ENCODE results near the gene FAM53B. TPM values are rescaled to one million over a fixed set of nuclear protein-coding genes. Genes with fewer than 3 reads are reported as not detected.

The FAM53B gene
- total RNA-seq, 2 experiments from 2014 or later, result 56.6 to 58.5 TPM

DNA sequence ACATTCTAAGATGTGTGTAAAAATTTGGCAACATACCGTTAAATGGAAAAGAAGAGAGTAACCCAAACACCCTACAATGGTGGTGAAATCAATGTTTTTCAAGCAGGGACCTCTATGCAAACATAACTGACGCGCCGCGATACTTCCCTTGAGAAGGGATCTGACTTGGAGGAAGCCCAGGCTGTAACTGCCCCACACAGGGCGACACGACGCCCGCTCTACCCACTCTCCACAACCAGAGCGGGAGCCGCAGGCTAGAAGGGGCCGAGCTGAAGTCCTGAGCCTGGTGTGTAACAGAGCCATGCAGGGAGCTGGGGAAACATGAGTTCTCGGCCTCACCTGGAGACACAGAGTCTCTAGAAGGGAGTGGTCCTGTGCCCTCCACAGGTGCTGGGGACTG, 120.2 kb downstream of the FAM53B start:
- H3K9me3 ChIP-seq (ENCODE audit: low read length), result no peaks in the 10 kb centered on the region
- H4K20me1 ChIP-seq (ENCODE audit: insufficient read depth, low read length), result no peaks in the 10 kb centered on the region
- no peak overlapping the region for H3K4me3 ChIP-seq (ENCODE audit: low read depth, low read length, poor library complexity, severe bottlenecking)
- no peak for DNase-seq (ENCODE audit: low spot score)
- CTCF ChIA-PET (ENCODE audit: unreplicated experiment), result no interaction called here
- H3K27ac ChIP-seq (ENCODE audit: low read depth, low read length, poor library complexity, severe bottlenecking), result no peak overlapping the region
- TF ChIP-seq EZH2phosphoT487 (IDR thresholded peaks at IDR 0.05; ENCODE audit: borderline replicate concordance, low read depth, low read length), result no peak
- no peak for TF ChIP-seq CTCF (conservative IDR thresholded peaks at IDR 0.05; ENCODE audit: low read length)
- no peak overlapping the region for H2AFZ ChIP-seq (ENCODE audit: low read length)
- H3K36me3 ChIP-seq (ENCODE audit: insufficient read depth, low read length), result peaks cover 19% of the 10 kb centered on the region; the same call in 1 of the 2 replicates
- no peaks in the 10 kb centered on the region for H3K9me2 ChIP-seq (ENCODE audit: insufficient read depth, low read length)
- H3K79me2 ChIP-seq (ENCODE audit: insufficient read depth, low read depth, low read length), result no peaks in the 10 kb centered on the region
- intact Hi-C loops (cut with micrococcal nuclease; ENCODE audit: unreplicated experiment), result loop anchor here (10.0 kb wide), 1 partner anchor 201 kb away; no protein-coding TSS in a partner anchor
- BruUV-seq (replicated peaks), result no TSS peak
- no peak overlapping the region for H3K4me2 ChIP-seq (ENCODE audit: low read length)
- H3K4me1 ChIP-seq (ENCODE audit: insufficient read depth, low read length, poor library complexity, severe bottlenecking), result peaks cover 47% of the 10 kb centered on the region
- POLR2A ChIA-PET, result no interaction called here

DNA sequence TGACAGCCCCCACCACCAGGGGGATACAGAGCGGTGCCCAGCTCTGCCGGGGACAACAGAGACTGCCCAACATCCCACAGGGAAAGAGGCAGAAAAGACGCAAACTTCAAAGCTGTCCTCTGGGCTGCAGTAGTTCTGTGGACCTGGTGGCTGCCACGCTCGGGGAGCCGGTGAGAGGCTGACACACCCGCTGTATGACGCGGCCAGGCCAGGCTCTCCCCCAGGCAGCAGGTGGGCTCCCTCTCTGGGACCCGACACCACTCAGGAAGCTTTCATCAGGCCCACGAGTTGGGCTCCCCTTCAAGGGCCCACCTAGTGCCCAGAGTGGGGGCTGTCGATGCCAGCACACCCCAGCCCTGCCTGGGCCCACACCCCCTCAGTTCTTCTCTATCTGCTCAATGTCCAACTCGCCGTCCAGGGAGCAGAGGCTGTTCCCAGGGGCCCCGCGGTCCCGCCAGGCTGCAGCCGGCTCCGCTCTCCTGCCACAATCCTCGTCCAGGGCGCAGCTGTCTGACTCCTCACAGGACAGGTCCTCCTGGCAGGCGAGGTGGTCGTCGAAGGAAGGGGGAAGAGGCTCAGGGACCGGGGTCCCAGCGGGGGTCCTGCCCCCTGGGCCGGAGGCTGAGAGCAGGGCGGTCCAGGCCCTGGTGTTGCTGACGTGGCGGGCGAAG, 121.2 kb downstream of the FAM53B start:
- TF ChIP-seq CTCF (conservative IDR thresholded peaks at IDR 0.05; ENCODE audit: low read length) (no peak), EZH2phosphoT487 (IDR thresholded peaks at IDR 0.05; ENCODE audit: borderline replicate concordance, low read depth, low read length) (no peak)
- ChIA-PET POLR2A (interaction anchor here (0.6 kb wide), 1 partner anchor 1024 kb away, joined by 3 read pairs; no protein-coding TSS in a partner anchor), CTCF (ENCODE audit: unreplicated experiment) (no interaction called here)
- DNase-seq (ENCODE audit: low spot score), result no peak
- H3K36me3 ChIP-seq (ENCODE audit: insufficient read depth, low read length), result peaks cover 28% of the 10 kb centered on the region; the same call in 1 of the 2 replicates
- no peaks in the 10 kb centered on the region for H3K79me2 ChIP-seq (ENCODE audit: insufficient read depth, low read depth, low read length)
- no peak overlapping the region for H3K4me3 ChIP-seq (ENCODE audit: low read depth, low read length, poor library complexity, severe bottlenecking)
- no peak overlapping the region for H2AFZ ChIP-seq (ENCODE audit: low read length)
- no peaks in the 10 kb centered on the region for H3K9me2 ChIP-seq (ENCODE audit: insufficient read depth, low read length)
- intact Hi-C loops (cut with micrococcal nuclease; ENCODE audit: unreplicated experiment), result loop anchor here (10.0 kb wide), 1 partner anchor 202 kb away; no protein-coding TSS in a partner anchor
- H4K20me1 ChIP-seq (ENCODE audit: insufficient read depth, low read length), result no peaks in the 10 kb centered on the region; the same call in 1 of the 2 replicates
- no TSS peak for BruUV-seq (replicated peaks)
- no peaks in the 10 kb centered on the region for H3K9me3 ChIP-seq (ENCODE audit: low read length)
- no peak overlapping the region for H3K27ac ChIP-seq (ENCODE audit: low read depth, low read length, poor library complexity, severe bottlenecking)
- peaks cover 54% of the 10 kb centered on the region for H3K4me1 ChIP-seq (ENCODE audit: insufficient read depth, low read length, poor library complexity, severe bottlenecking)
- no peak overlapping the region for H3K4me2 ChIP-seq (ENCODE audit: low read length)

GRCh38 chr10:124622158-124622557, 122.0 kb downstream of the FAM53B start:
- H2AFZ ChIP-seq (ENCODE audit: low read length), result no peak overlapping the region
- H3K4me1 ChIP-seq (ENCODE audit: insufficient read depth, low read length, poor library complexity, severe bottlenecking), result peaks cover 53% of the 10 kb centered on the region
- BruUV-seq (replicated peaks), result no TSS peak
- no peak for TF ChIP-seq EZH2phosphoT487 (IDR thresholded peaks at IDR 0.05; ENCODE audit: borderline replicate concordance, low read depth, low read length)
- TF ChIP-seq CTCF (conservative IDR thresholded peaks at IDR 0.05; ENCODE audit: low read length), result no peak
- intact Hi-C loops (cut with micrococcal nuclease; ENCODE audit: unreplicated experiment), result loop anchor here (10.0 kb wide), 1 partner anchor 203 kb away; no protein-coding TSS in a partner anchor
- H3K4me3 ChIP-seq (ENCODE audit: low read depth, low read length, poor library complexity, severe bottlenecking), result no peak overlapping the region
- H3K79me2 ChIP-seq (ENCODE audit: insufficient read depth, low read depth, low read length), result no peaks in the 10 kb centered on the region
- no peak for DNase-seq (ENCODE audit: low spot score)
- peaks cover 36% of the 10 kb centered on the region; the same call in 1 of the 2 replicates for H3K36me3 ChIP-seq (ENCODE audit: insufficient read depth, low read length)
- H4K20me1 ChIP-seq (ENCODE audit: insufficient read depth, low read length), result no peaks in the 10 kb centered on the region; the same call in 1 of the 2 replicates
- H3K9me3 ChIP-seq (ENCODE audit: low read length), result no peaks in the 10 kb centered on the region
- H3K27ac ChIP-seq (ENCODE audit: low read depth, low read length, poor library complexity, severe bottlenecking), result no peak overlapping the region
- H3K9me2 ChIP-seq (ENCODE audit: insufficient read depth, low read length), result no peaks in the 10 kb centered on the region
- POLR2A ChIA-PET, result interaction anchor here (1.4 kb wide), 1 partner anchor 10 kb away, joined by 3 read pairs; no protein-coding TSS in a partner anchor
- CTCF ChIA-PET (ENCODE audit: unreplicated experiment), result no interaction called here
- no peak overlapping the region for H3K4me2 ChIP-seq (ENCODE audit: low read length)
